Neural progenitor cell (in vitro differentiated cells): ENCODE measurements around the gene ARNT2.

Experiments used
- EZH2phosphoT487 ChIP-seq: fragments of 200-600 bp; sonication (generic); IDR thresholded peaks from 2 replicates; pipeline ENCODE4 v1.6.1; 2017; ENCODE audit warnings: antibody characterized with exemption
- TF ChIP-seq, protein P1 (sequence below): fragments of 200-600 bp; sonication (generic); IDR thresholded peaks from 2 replicates; pipeline ENCODE4 v1.5.1; 2017; ENCODE audit warnings: antibody characterized with exemption, mild to moderate bottlenecking

DNA sequence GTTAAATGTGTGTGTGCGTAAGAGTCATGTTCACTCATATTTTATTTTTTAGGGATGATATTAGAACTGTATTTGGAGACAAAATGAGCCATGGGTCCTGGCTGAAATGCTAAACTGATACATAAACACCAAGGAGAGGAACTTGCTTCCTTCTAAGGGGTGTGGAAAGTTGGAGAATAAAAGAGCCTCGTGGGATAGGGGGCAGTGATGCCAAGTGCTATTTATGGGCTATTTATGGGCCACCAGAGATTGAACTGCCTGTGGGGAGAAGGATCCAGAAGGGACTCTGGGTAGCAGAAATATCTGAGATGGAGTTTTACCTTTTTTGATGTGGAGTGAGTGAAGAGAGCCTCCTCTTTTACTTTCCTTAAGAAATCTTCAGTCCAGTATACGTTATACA lies 1.8 kb upstream of the ARNT2 start:
- TF ChIP-seq, protein P1, sequence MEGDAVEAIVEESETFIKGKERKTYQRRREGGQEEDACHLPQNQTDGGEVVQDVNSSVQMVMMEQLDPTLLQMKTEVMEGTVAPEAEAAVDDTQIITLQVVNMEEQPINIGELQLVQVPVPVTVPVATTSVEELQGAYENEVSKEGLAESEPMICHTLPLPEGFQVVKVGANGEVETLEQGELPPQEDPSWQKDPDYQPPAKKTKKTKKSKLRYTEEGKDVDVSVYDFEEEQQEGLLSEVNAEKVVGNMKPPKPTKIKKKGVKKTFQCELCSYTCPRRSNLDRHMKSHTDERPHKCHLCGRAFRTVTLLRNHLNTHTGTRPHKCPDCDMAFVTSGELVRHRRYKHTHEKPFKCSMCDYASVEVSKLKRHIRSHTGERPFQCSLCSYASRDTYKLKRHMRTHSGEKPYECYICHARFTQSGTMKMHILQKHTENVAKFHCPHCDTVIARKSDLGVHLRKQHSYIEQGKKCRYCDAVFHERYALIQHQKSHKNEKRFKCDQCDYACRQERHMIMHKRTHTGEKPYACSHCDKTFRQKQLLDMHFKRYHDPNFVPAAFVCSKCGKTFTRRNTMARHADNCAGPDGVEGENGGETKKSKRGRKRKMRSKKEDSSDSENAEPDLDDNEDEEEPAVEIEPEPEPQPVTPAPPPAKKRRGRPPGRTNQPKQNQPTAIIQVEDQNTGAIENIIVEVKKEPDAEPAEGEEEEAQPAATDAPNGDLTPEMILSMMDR, result no peak
- no peak for TF ChIP-seq EZH2phosphoT487
